ENCODE measurements around the gene TP53.

- no peak for TF ChIP-seq POLR2A (IDR thresholded peaks at IDR 0.05; ENCODE audit: low read length)
- no peak for TF ChIP-seq GATA1 (IDR thresholded peaks at IDR 0.05; ENCODE audit: low read depth, low read length)
Observed at GRCh38 chr17:7652388-7653356, 34.6 kb downstream of the TP53 start.
